SK-N-SH treated with all-trans-retinoic acid at 6 μM for 48 hours (cell line): ENCODE results near the gene RB1.

ENCODE experiments used
- ATAC-seq: fragments of 200-7000 bp; cut with Tn5 transposase; 3 replicates; pipeline ENCODE4 v1.9.1; 2020; ENCODE audit warnings: mild to moderate bottlenecking, moderate library complexity
- ARNTL ChIP-seq: fragments of 450-650 bp; formaldehyde crosslinking; IDR thresholded peaks from 2 replicates; pipeline ENCODE4 v1.5.0; 2020; ENCODE audit warnings: low read depth, mild to moderate bottlenecking, moderate library complexity, borderline replicate concordance
- BACH2 ChIP-seq: fragments of 250-450 bp; sonication (Bioruptor Pico); IDR thresholded peaks from 2 replicates; pipeline ENCODE4 v1.9.0; 2021; ENCODE audit warnings: mild to moderate bottlenecking, borderline replicate concordance
- CSDC2 ChIP-seq: fragments of 250-450 bp; sonication (Bioruptor Pico); IDR thresholded peaks from 2 replicates; pipeline ENCODE4 v1.5.0; 2020; ENCODE audit warnings: mild to moderate bottlenecking, moderate library complexity
- ESRRG ChIP-seq: fragments of 250-450 bp; sonication (Bioruptor Pico); IDR thresholded peaks from 2 replicates; pipeline ENCODE4 v1.6.1; 2021; ENCODE audit warnings: mild to moderate bottlenecking
- OSR1 ChIP-seq: fragments of 250-450 bp; sonication (Bioruptor Pico); IDR thresholded peaks from 2 replicates; pipeline ENCODE4 v1.8.0; 2022; ENCODE audit warnings: moderate library complexity, mild to moderate bottlenecking, inconsistent platforms
- PPARA ChIP-seq: fragments of 250-450 bp; sonication (Bioruptor Pico); IDR thresholded peaks from 2 replicates; pipeline ENCODE4 v1.5.0; 2020; ENCODE audit warnings: mild to moderate bottlenecking, borderline replicate concordance
- RARB ChIP-seq: fragments of 250-450 bp; sonication (Bioruptor Pico); IDR thresholded peaks from 2 replicates; pipeline ENCODE4 v1.8.0; 2021; ENCODE audit warnings: mild to moderate bottlenecking, moderate library complexity
- SNAI2 ChIP-seq: fragments of 250-450 bp; sonication (Bioruptor Pico); IDR thresholded peaks from 2 replicates; pipeline ENCODE4 v1.5.0; 2020; ENCODE audit warnings: mild to moderate bottlenecking, moderate library complexity
- TCF4 ChIP-seq: fragments of 250-450 bp; sonication (Bioruptor Pico); IDR thresholded peaks from 2 replicates; pipeline ENCODE4 v1.8.0; 2021; ENCODE audit warnings: mild to moderate bottlenecking, moderate library complexity, borderline replicate concordance
- TOX ChIP-seq: fragments of 250-450 bp; sonication (Bioruptor Pico); IDR thresholded peaks from 2 replicates; pipeline ENCODE4 v1.8.0; 2021; ENCODE audit warnings: mild to moderate bottlenecking, moderate library complexity, borderline replicate concordance
- ZC3H10 ChIP-seq: fragments of 250-450 bp; sonication (Bioruptor Pico); IDR thresholded peaks from 2 replicates; pipeline ENCODE4 v1.5.1; 2021; ENCODE audit warnings: mild to moderate bottlenecking, moderate library complexity
- ZFP3 ChIP-seq: fragments of 250-450 bp; sonication (Bioruptor Pico); IDR thresholded peaks from 2 replicates; pipeline ENCODE4 v1.5.0; 2020; ENCODE audit warnings: mild to moderate bottlenecking, moderate library complexity
- ZFP30 ChIP-seq: fragments of 450-650 bp; formaldehyde crosslinking; IDR thresholded peaks from 2 replicates; pipeline ENCODE4 v1.5.0; 2022; ENCODE audit warnings: mild to moderate bottlenecking, moderate library complexity
- ZNF565 ChIP-seq: fragments of 450-650 bp; formaldehyde crosslinking; conservative IDR thresholded peaks from 2 replicates; pipeline ENCODE4 v1.5.0; 2020; ENCODE audit warnings: low read depth, mild to moderate bottlenecking, moderate library complexity
- ZNF70 ChIP-seq: fragments of 450-650 bp; formaldehyde crosslinking; IDR thresholded peaks from 2 replicates; pipeline ENCODE4 v1.5.0; 2020; ENCODE audit warnings: mild to moderate bottlenecking, moderate library complexity
- ZNF8 ChIP-seq: fragments of 450-650 bp; formaldehyde crosslinking; IDR thresholded peaks from 2 replicates; pipeline ENCODE4 v1.5.0; 2020; ENCODE audit warnings: mild to moderate bottlenecking, moderate library complexity
- TF ChIP-seq, protein P1 (sequence below): fragments of 250-450 bp; sonication (Bioruptor Pico); IDR thresholded peaks from 2 replicates; pipeline ENCODE4 v1.5.1; 2021; ENCODE audit warnings: mild to moderate bottlenecking, moderate library complexity
- TF ChIP-seq, protein P2 (sequence below): fragments of 250-450 bp; sonication (Bioruptor Pico); IDR thresholded peaks from 2 replicates; pipeline ENCODE4 v1.8.0; 2020; ENCODE audit warnings: mild to moderate bottlenecking, moderate library complexity, borderline replicate concordance
- TF ChIP-seq, protein P3 (sequence below): fragments of 250-450 bp; sonication (Bioruptor Pico); IDR thresholded peaks from 2 replicates; pipeline ENCODE4 v1.8.0; 2021; ENCODE audit warnings: low read depth, mild to moderate bottlenecking, moderate library complexity, borderline replicate concordance
- TF ChIP-seq, protein P4 (sequence below): fragments of 250-450 bp; sonication (Bioruptor Pico); IDR thresholded peaks from 2 replicates; pipeline ENCODE4 v1.5.1; 2020; ENCODE audit warnings: low read depth, mild to moderate bottlenecking, moderate library complexity

Gene RB1

DNA sequence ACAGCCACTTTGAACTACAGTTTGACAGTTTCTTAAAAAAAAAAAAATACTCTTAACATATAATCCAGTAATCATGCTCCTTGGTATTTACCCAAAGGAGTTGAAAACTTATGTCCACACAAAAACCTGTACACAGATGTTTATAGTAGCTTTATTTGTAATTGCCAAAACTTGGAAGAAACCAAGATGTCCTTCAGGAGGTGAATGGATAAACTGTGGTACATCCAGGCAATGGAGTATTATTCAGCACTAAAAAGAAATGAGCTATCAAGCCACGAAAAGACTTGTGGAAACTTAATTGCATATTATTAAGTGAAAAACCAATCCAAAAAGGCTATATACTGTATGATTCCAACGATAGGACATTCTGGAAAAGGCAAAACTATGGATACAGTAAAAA, 184.4 kb downstream of the RB1 start:
- ATAC-seq = no peak
- TF ChIP-seq RARB (CRISPR knock-in tag) (no peak), ZNF8 (peak; percentile 97)
- TF ChIP-seq, all 23 proteins: peak for 1

DNA sequence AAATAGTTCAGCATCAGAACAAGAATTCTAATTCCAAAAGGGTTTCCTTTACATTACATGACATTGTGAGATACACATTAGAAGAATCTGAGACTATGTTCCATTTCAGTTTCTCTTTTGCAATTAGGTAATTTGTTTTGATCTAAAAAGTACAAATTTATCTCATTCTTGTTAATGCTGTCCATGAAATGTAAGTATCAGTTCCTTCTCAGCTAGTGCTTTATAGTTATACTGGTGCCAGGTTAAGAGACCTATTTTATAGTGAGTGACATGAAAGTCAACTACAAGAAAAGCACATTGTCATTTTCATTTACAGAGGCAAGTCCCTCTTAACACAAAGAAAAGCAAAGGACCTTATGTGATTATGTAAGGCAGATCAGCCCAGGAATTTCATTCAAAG, 185.4 kb downstream of the RB1 start:
- TF ChIP-seq ESRRG (CRISPR knock-in tag) = no peak
- no peak for TF ChIP-seq TOX (CRISPR knock-in tag)
- no peak for TF ChIP-seq ZC3H10 (CRISPR knock-in tag)
- TF ChIP-seq, protein P1, sequence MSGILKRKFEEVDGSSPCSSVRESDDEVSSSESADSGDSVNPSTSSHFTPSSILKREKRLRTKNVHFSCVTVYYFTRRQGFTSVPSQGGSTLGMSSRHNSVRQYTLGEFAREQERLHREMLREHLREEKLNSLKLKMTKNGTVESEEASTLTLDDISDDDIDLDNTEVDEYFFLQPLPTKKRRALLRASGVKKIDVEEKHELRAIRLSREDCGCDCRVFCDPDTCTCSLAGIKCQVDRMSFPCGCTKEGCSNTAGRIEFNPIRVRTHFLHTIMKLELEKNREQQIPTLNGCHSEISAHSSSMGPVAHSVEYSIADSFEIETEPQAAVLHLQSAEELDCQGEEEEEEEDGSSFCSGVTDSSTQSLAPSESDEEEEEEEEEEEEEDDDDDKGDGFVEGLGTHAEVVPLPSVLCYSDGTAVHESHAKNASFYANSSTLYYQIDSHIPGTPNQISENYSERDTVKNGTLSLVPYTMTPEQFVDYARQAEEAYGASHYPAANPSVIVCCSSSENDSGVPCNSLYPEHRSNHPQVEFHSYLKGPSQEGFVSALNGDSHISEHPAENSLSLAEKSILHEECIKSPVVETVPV (CRISPR knock-in tag) = no peak
- TF ChIP-seq, protein P2, sequence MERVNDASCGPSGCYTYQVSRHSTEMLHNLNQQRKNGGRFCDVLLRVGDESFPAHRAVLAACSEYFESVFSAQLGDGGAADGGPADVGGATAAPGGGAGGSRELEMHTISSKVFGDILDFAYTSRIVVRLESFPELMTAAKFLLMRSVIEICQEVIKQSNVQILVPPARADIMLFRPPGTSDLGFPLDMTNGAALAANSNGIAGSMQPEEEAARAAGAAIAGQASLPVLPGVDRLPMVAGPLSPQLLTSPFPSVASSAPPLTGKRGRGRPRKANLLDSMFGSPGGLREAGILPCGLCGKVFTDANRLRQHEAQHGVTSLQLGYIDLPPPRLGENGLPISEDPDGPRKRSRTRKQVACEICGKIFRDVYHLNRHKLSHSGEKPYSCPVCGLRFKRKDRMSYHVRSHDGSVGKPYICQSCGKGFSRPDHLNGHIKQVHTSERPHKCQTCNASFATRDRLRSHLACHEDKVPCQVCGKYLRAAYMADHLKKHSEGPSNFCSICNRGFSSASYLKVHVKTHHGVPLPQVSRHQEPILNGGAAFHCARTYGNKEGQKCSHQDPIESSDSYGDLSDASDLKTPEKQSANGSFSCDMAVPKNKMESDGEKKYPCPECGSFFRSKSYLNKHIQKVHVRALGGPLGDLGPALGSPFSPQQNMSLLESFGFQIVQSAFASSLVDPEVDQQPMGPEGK (CRISPR knock-in tag) = no peak
- TF ChIP-seq TCF4 (CRISPR knock-in tag) = no peak
- no peak for TF ChIP-seq ZNF565 (CRISPR knock-in tag)
- TF ChIP-seq ZFP30 (CRISPR knock-in tag) = no peak
- TF ChIP-seq ARNTL (CRISPR knock-in tag) = no peak
- no peak for TF ChIP-seq ZNF70
- TF ChIP-seq CSDC2 (CRISPR knock-in tag) = no peak
- TF ChIP-seq, protein P3, sequence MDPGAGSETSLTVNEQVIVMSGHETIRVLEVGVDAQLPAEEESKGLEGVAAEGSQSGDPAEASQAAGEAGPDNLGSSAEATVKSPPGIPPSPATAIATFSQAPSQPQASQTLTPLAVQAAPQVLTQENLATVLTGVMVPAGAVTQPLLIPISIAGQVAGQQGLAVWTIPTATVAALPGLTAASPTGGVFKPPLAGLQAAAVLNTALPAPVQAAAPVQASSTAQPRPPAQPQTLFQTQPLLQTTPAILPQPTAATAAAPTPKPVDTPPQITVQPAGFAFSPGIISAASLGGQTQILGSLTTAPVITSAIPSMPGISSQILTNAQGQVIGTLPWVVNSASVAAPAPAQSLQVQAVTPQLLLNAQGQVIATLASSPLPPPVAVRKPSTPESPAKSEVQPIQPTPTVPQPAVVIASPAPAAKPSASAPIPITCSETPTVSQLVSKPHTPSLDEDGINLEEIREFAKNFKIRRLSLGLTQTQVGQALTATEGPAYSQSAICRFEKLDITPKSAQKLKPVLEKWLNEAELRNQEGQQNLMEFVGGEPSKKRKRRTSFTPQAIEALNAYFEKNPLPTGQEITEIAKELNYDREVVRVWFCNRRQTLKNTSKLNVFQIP = no peak
- no peak for TF ChIP-seq SNAI2 (CRISPR knock-in tag)
- TF ChIP-seq BACH2 (CRISPR knock-in tag) = no peak
- no peak for TF ChIP-seq RARB (CRISPR knock-in tag)
- TF ChIP-seq, protein P4, sequence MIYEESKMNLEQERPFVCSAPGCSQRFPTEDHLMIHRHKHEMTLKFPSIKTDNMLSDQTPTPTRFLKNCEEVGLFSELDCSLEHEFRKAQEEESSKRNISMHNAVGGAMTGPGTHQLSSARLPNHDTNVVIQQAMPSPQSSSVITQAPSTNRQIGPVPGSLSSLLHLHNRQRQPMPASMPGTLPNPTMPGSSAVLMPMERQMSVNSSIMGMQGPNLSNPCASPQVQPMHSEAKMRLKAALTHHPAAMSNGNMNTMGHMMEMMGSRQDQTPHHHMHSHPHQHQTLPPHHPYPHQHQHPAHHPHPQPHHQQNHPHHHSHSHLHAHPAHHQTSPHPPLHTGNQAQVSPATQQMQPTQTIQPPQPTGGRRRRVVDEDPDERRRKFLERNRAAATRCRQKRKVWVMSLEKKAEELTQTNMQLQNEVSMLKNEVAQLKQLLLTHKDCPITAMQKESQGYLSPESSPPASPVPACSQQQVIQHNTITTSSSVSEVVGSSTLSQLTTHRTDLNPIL = no peak
- ATAC-seq = no peak

DNA sequence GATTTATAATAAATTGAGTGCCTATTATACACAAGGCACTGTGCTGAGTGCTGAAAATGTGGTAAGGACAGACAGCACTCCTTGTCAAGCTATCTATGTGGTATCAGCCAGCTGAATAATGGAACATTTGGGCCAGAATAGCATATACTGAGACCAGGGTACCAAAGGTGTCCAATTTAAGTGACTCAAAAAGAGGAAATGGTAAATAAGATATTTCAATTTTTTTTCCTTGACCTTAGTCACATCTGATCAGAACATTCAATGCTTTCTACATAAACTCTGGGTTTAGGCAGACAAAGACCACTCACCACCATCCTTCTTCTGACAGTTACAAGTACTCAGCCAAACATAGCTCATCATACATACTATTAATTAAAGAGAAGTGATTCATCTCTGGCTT, 186.1 kb downstream of the RB1 start:
- ATAC-seq = peak; percentile 28; the same call in 1 of the 3 replicates
- TF ChIP-seq BACH2 (CRISPR knock-in tag) (no peak), ZNF565 (CRISPR knock-in tag) (no peak), ARNTL (CRISPR knock-in tag) (no peak), TCF4 (CRISPR knock-in tag) (no peak), SNAI2 (CRISPR knock-in tag) (no peak)
- TF ChIP-seq, protein P4 = no peak

DNA sequence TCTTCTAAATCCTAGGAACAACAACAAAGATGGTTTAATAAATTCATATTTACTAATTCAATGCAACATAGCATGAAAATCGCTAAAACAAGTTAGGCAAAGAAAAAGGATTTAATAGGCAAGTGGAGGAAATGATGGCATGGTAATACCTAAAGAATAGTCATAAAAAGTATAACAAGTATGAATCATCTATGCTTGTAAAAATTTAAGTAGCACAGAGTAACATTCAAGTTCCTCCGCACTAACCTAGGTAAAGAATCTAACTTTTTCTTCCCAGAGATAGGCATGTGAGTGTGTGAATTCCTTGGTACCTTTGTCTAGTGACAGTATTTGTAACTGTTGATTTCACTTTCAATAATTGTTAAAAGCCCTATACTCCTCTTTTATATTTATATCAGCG, 186.7 kb downstream of the RB1 start:
- ATAC-seq = no peak

More for the DNA sequence above, 186.7 kb downstream of the RB1 start:
- TF ChIP-seq, protein P3 = no peak
- no peak for TF ChIP-seq ZC3H10 (CRISPR knock-in tag)
- no peak for TF ChIP-seq ZNF565 (CRISPR knock-in tag)
- TF ChIP-seq OSR1 (CRISPR knock-in tag) = no peak
- TF ChIP-seq PPARA = no peak
- no peak for TF ChIP-seq TCF4 (CRISPR knock-in tag)
- TF ChIP-seq, protein P1 (CRISPR knock-in tag) = no peak
- no peak for TF ChIP-seq TOX (CRISPR knock-in tag)
- TF ChIP-seq ARNTL (CRISPR knock-in tag) = no peak
- no peak for TF ChIP-seq ZFP3 (CRISPR knock-in tag)
- TF ChIP-seq ZNF70 = no peak
